ENCODE results near the gene HDAC5. TPM values are rescaled to one million over a fixed set of nuclear protein-coding genes. Genes with fewer than 3 reads are reported as not detected.

HDAC5 gene
- total and polyA plus RNA-seq, 2 donors from 2014 or later = 25.3 to 35.6 TPM

GRCh38 chr17:44030482-44030881, 93.0 kb downstream of the HDAC5 start:
- no peak for FAIRE-seq
- no peaks in the 10 kb centered on the region for H3K9me3 ChIP-seq (ENCODE audit: control insufficient read depth in 2 of 3, insufficient read depth in 1 of 3, low read length in 3 of 3)
- H3K36me3 ChIP-seq (ENCODE audit: control insufficient read depth in 2 of 3, insufficient read depth in 3 of 3, low read length in 3 of 3) = peaks cover 0 to 12% (median 9%) of the 10 kb centered on the region in 3 donors
- no peaks in the 10 kb centered on the region for H3K27me3 ChIP-seq (ENCODE audit: control insufficient read depth, insufficient read depth, low read length)
- H3K27ac ChIP-seq (ENCODE audit: low read depth in 2 of 2, low read length in 2 of 2) = no peak overlapping the region
- no peak overlapping the region for H3K4me3 ChIP-seq (ENCODE audit: low read length in 3 of 3)
- H3K9ac ChIP-seq (ENCODE audit: low read length in 3 of 3) = no peak overlapping the region
- intact Hi-C loops (cut with DNase I) = no loop called here
- TF ChIP-seq CTCF (IDR thresholded peaks at IDR 0.05; ENCODE audit: borderline replicate concordance, extremely low read depth, insufficient read depth) = no peak
- DNase-seq = no peak
- peaks cover 0 to 13% (median 11%) of the 10 kb centered on the region in 3 donors for H3K4me1 ChIP-seq (ENCODE audit: control insufficient read depth in 2 of 3, insufficient read depth in 2 of 3, low read depth in 1 of 3, low read length in 3 of 3)

- Histone ChIP-seq H3K4me1 (ENCODE audit: control insufficient read depth in 2 of 3, insufficient read depth in 2 of 3, low read depth in 1 of 3, low read length in 3 of 3) (peaks cover 0 to 17% (median 17%) of the 10 kb centered on the region in 3 donors), H3K9ac (ENCODE audit: low read length in 3 of 3) (no peak overlapping the region), H3K27me3 (ENCODE audit: control insufficient read depth, insufficient read depth, low read length) (no peaks in the 10 kb centered on the region), H3K27ac (ENCODE audit: low read depth in 2 of 2, low read length in 2 of 2) (no peak overlapping the region), H3K36me3 (ENCODE audit: control insufficient read depth in 2 of 3, insufficient read depth in 3 of 3, low read length in 3 of 3) (peaks cover 0 to 12% (median 9%) of the 10 kb centered on the region in 3 donors), H3K9me3 (ENCODE audit: control insufficient read depth in 2 of 3, insufficient read depth in 1 of 3, low read length in 3 of 3) (no peaks in the 10 kb centered on the region), H3K4me3 (ENCODE audit: low read length in 3 of 3) (no peak overlapping the region)
- intact Hi-C loops (cut with DNase I) = no loop called here
- FAIRE-seq (no peak), DNase-seq (no peak)
- no peak for TF ChIP-seq CTCF (IDR thresholded peaks at IDR 0.05; ENCODE audit: borderline replicate concordance, extremely low read depth, insufficient read depth)
These were observed 93.7 kb downstream of the HDAC5 start for GRCh38 chr17:44029736-44030135.

Other genes starting within 250 kb of the HDAC5 start
- 1.2 TPM for gene MPP2, start 216.1 kb downstream of the HDAC5 start, total RNA-seq
- gene MPP2, start 216.1 kb downstream of the HDAC5 start, polyA plus RNA-seq (ENCODE audit: insufficient read depth, low read depth, low replicate concordance) = 2.7 TPM
- gene PPY, start 181.2 kb downstream of the HDAC5 start, total RNA-seq = not detected
- not detected for gene PPY, start 181.2 kb downstream of the HDAC5 start, polyA plus RNA-seq (ENCODE audit: insufficient read depth, low read depth, low replicate concordance)
- not detected for gene PYY, start 169.7 kb downstream of the HDAC5 start, total RNA-seq
- gene PYY, start 169.7 kb downstream of the HDAC5 start, polyA plus RNA-seq (ENCODE audit: insufficient read depth, low read depth, low replicate concordance) = not detected
- gene NAGS, start 119.0 kb downstream of the HDAC5 start, total RNA-seq = 3.5 TPM
- 8.7 TPM for gene NAGS, start 119.0 kb downstream of the HDAC5 start, polyA plus RNA-seq (ENCODE audit: insufficient read depth, low read depth, low replicate concordance)
- gene TMEM101, start 108.7 kb downstream of the HDAC5 start, total RNA-seq = 31.2 TPM
- gene TMEM101, start 108.7 kb downstream of the HDAC5 start, polyA plus RNA-seq (ENCODE audit: insufficient read depth, low read depth, low replicate concordance) = 111 TPM
- gene LSM12, start 57.0 kb downstream of the HDAC5 start, total RNA-seq = 47.6 TPM
- 29.0 TPM for gene LSM12, start 57.0 kb downstream of the HDAC5 start, polyA plus RNA-seq (ENCODE audit: insufficient read depth, low read depth, low replicate concordance)
- gene G6PC3, start 52.9 kb downstream of the HDAC5 start, total RNA-seq = 70.0 TPM
- 150 TPM for gene G6PC3, start 52.9 kb downstream of the HDAC5 start, polyA plus RNA-seq (ENCODE audit: insufficient read depth, low read depth, low replicate concordance)
- gene HROB, start 18.3 kb upstream of the HDAC5 start, total RNA-seq = 0.88 TPM
- 0.17 TPM for gene HROB, start 18.3 kb upstream of the HDAC5 start, polyA plus RNA-seq (ENCODE audit: insufficient read depth, low read depth, low replicate concordance)
- 0.25 TPM for gene ASB16, start 47.1 kb upstream of the HDAC5 start, total RNA-seq
- 0.90 TPM for gene ASB16, start 47.1 kb upstream of the HDAC5 start, polyA plus RNA-seq (ENCODE audit: insufficient read depth, low read depth, low replicate concordance)
- gene TMUB2, start 63.3 kb upstream of the HDAC5 start, total RNA-seq = 37.7 TPM
- gene TMUB2, start 63.3 kb upstream of the HDAC5 start, polyA plus RNA-seq (ENCODE audit: insufficient read depth, low read depth, low replicate concordance) = 39.2 TPM
- gene ATXN7L3, start 76.2 kb upstream of the HDAC5 start, total RNA-seq = 64.8 TPM
- 20.0 TPM for gene ATXN7L3, start 76.2 kb upstream of the HDAC5 start, polyA plus RNA-seq (ENCODE audit: insufficient read depth, low read depth, low replicate concordance)
- 98.8 TPM for gene UBTF, start 96.0 kb upstream of the HDAC5 start, total RNA-seq
- gene UBTF, start 96.0 kb upstream of the HDAC5 start, polyA plus RNA-seq (ENCODE audit: insufficient read depth, low read depth, low replicate concordance) = 46.1 TPM
- gene SLC4A1, start 144.5 kb upstream of the HDAC5 start, total RNA-seq = 2.1 TPM
- 201 TPM for gene SLC4A1, start 144.5 kb upstream of the HDAC5 start, polyA plus RNA-seq (ENCODE audit: insufficient read depth, low read depth, low replicate concordance)
- gene RUNDC3A, start 185.0 kb upstream of the HDAC5 start, total RNA-seq = 2.2 TPM
- gene RUNDC3A, start 185.0 kb upstream of the HDAC5 start, polyA plus RNA-seq (ENCODE audit: insufficient read depth, low read depth, low replicate concordance) = 6.4 TPM
- gene SLC25A39, start 201.2 kb upstream of the HDAC5 start, total RNA-seq = 107 TPM
- 389 TPM for gene SLC25A39, start 201.2 kb upstream of the HDAC5 start, polyA plus RNA-seq (ENCODE audit: insufficient read depth, low read depth, low replicate concordance)
- gene GRN, start 221.7 kb upstream of the HDAC5 start, total RNA-seq = 353 TPM
- gene GRN, start 221.7 kb upstream of the HDAC5 start, polyA plus RNA-seq (ENCODE audit: insufficient read depth, low read depth, low replicate concordance) = 235 TPM
- 0.94 TPM for gene FAM171A2, start 240.2 kb upstream of the HDAC5 start, total RNA-seq
- gene FAM171A2, start 240.2 kb upstream of the HDAC5 start, polyA plus RNA-seq (ENCODE audit: insufficient read depth, low read depth, low replicate concordance) = 1.6 TPM

All from kidney (tissue), 14 donors.